ENCODE data around the gene NFYC. TPM values are rescaled to one million over a fixed set of nuclear protein-coding genes. Genes with fewer than 3 reads are reported as not detected.
A peak's percentile ranks its signal among the peaks of the same experiment; 100 is the strongest.

Gene NFYC
- total RNA-seq, 1 donor from 2014 or later = 38.0 TPM

DNA sequence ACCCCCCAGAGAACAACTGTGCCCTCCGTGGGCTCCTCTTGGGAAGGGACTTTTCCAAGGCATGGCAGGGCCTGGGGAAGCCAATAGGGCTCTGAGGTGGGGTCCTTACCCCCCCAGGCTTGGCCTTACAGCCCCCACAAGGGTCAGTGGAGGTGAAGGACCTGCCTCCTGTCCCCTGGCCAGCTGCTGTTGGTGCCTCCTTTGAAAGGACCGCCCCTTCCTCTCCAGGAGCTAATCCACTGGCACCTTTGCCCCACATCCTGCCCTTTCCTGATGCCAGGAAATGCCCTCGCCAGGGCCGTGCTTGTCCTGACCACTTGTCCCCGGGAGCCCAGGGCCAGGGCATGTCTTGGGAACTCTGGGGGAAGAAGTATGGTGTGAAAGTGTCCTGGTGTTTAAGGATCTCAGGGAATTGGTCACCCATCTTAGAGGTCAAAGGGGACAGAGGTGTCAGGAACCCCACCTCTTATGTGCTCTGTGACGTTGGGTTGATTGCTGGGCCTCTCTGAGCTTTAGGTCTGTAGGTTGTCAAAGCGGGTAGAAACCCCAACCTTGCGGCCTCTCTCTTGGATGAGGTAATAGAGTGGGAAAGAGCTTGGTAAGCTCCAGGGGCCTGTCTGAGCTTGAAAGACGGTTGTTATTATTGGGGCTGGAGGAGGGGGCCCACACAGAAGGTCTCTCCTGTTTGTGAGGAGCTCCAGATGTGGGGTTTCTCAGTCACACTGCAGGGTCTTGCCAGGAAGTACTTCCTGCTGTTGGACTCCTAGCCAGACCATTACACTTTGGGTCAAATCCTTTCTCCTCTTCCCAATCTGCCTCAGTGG, 94.9 kb downstream of the NFYC start:
- no peaks in the 10 kb centered on the region for H3K36me3 ChIP-seq
- H2AFZ ChIP-seq (replicated peaks) = no peak overlapping the region
- no peak overlapping the region for H3K9ac ChIP-seq
- TF ChIP-seq EZH2 (IDR thresholded peaks at IDR 0.05) (no peak), EZH2phosphoT487 (IDR thresholded peaks at IDR 0.05) (no peak), CTCF (IDR thresholded peaks at IDR 0.05) (no peak)
- H3K4me2 ChIP-seq = no peak overlapping the region
- peaks cover 22% of the 10 kb centered on the region for H3F3A ChIP-seq (ENCODE audit: low read depth)
- peaks cover 8% of the 10 kb centered on the region for H4K20me1 ChIP-seq (ENCODE audit: low read depth)
- Mint-ChIP-seq H3K36me3 (no peaks in the 10 kb centered on the region), H3K27me3 (ENCODE audit: insufficient read depth, low read depth) (peaks cover 26% of the 10 kb centered on the region), H3K4me1 (peaks cover 45% of the 10 kb centered on the region), H3K4me3 (no peak overlapping the region), H3K27ac (no peak overlapping the region), H3K9me3 (no peaks in the 10 kb centered on the region)
- no peak for DNase-seq (ENCODE audit: low spot score)
- no peaks in the 10 kb centered on the region for H3K9me3 ChIP-seq (ENCODE audit: low read depth)
- H3K79me2 ChIP-seq (ENCODE audit: low read depth) = no peaks in the 10 kb centered on the region
- H3K4me1 ChIP-seq = peaks cover 16% of the 10 kb centered on the region
- no peak overlapping the region for H3K27ac ChIP-seq
- no peak overlapping the region for H3K4me3 ChIP-seq
- peaks cover 46% of the 10 kb centered on the region for H3K27me3 ChIP-seq

GRCh38 chr1:40786995-40787705, 95.6 kb downstream of the NFYC start:
- Histone ChIP-seq H3K36me3 (no peaks in the 10 kb centered on the region), H3K9ac (no peak overlapping the region), H3K4me3 (no peak overlapping the region), H2AFZ (replicated peaks) (no peak overlapping the region), H3F3A (ENCODE audit: low read depth) (peaks cover 21% of the 10 kb centered on the region), H3K9me3 (ENCODE audit: low read depth) (no peaks in the 10 kb centered on the region), H3K4me1 (peaks cover 13% of the 10 kb centered on the region), H3K27ac (no peak overlapping the region), H3K4me2 (no peak overlapping the region), H3K27me3 (peaks cover 38% of the 10 kb centered on the region), H3K79me2 (ENCODE audit: low read depth) (no peaks in the 10 kb centered on the region), H4K20me1 (ENCODE audit: low read depth) (peaks cover 8% of the 10 kb centered on the region)
- TF ChIP-seq EZH2 (IDR thresholded peaks at IDR 0.05) (no peak), CTCF (IDR thresholded peaks at IDR 0.05) (no peak), EZH2phosphoT487 (IDR thresholded peaks at IDR 0.05) (no peak)
- Mint-ChIP-seq H3K9me3 (no peaks in the 10 kb centered on the region), H3K36me3 (no peaks in the 10 kb centered on the region), H3K27ac (peak overlapping the region; percentile 34), H3K4me3 (no peak overlapping the region), H3K4me1 (peaks cover 48% of the 10 kb centered on the region), H3K27me3 (ENCODE audit: insufficient read depth, low read depth) (peaks cover 22% of the 10 kb centered on the region)
- DNase-seq (ENCODE audit: low spot score) = no peak

DNA sequence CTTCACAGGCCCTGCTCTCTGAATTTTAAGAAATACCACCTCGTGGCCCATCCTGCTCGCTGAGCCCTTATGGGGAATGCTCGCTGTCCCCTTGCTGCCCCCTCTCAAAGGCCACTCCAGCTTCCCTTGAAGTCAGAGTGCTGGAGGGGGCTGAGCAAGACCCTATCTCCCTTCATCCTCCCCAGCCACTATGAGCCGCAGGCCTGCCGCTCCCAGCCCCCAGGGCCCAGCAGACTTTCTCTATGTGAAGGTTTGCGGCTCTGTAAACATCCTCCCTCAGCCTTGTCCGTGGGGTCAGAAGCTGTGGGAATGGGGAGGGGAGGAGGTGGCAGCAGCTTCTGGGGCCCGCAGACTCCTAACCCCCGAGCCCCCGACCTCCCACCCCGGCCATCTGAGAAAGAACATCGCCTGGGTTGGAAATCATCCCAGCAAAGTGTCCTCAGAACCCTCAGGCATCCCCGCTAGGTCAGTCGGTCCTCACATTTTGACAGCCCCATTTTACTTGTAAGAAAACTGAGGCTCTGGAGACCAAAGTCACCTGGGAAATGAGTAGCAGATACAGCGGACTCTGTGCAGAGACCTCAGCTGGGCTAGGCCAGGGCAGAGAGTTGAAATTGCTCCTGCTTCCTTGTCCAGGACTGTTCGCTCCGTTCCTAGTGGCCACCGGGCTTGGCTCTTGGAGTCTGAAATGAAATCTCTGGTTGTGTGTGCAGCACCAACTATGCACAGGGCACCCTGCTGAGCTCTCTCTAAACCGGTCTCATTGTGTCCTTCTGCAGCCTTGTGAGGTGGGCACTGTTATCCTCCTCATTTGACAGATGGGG, 96.4 kb downstream of the NFYC start:
- peaks cover 16% of the 10 kb centered on the region for H3F3A ChIP-seq (ENCODE audit: low read depth)
- TF ChIP-seq EZH2phosphoT487 (IDR thresholded peaks at IDR 0.05) (no peak), EZH2 (IDR thresholded peaks at IDR 0.05) (no peak), CTCF (IDR thresholded peaks at IDR 0.05) (no peak)
- Mint-ChIP-seq H3K36me3 (no peaks in the 10 kb centered on the region), H3K27ac (peak overlapping the region; percentile 34), H3K4me3 (no peak overlapping the region), H3K9me3 (no peaks in the 10 kb centered on the region), H3K4me1 (peaks cover 43% of the 10 kb centered on the region), H3K27me3 (ENCODE audit: insufficient read depth, low read depth) (peaks cover 21% of the 10 kb centered on the region)
- H4K20me1 ChIP-seq (ENCODE audit: low read depth) = peaks cover 8% of the 10 kb centered on the region
- H3K4me1 ChIP-seq = peaks cover 9% of the 10 kb centered on the region
- H3K36me3 ChIP-seq = no peaks in the 10 kb centered on the region
- H3K27ac ChIP-seq = no peak overlapping the region
- no peak overlapping the region for H3K4me3 ChIP-seq
- H3K9me3 ChIP-seq (ENCODE audit: low read depth) = no peaks in the 10 kb centered on the region
- no peak overlapping the region for H3K9ac ChIP-seq
- DNase-seq (ENCODE audit: low spot score) = no peak
- H2AFZ ChIP-seq (replicated peaks) = no peak overlapping the region
- H3K79me2 ChIP-seq (ENCODE audit: low read depth) = no peaks in the 10 kb centered on the region
- H3K4me2 ChIP-seq = no peak overlapping the region
- peaks cover 30% of the 10 kb centered on the region for H3K27me3 ChIP-seq
